Stimulated activated naive CD4-positive, alpha-beta T cell (primary cell): ENCODE data around the gene RPS27L.

ENCODE experiments used
- DNase-seq, 6 experiments: peaks; one replicate each; lab custom pipeline; 2025; lab: John Stamatoyannopoulos, UW

Gene RPS27L

GRCh38 chr15:63188247-63188925 is 31.1 kb upstream of the RPS27L start:
- DNase-seq, result no peak

GRCh38 chr15:63187589-63188226 is 30.4 kb upstream of the RPS27L start:
- no peak for DNase-seq

GRCh38 chr15:63186065-63186464 is 28.8 kb upstream of the RPS27L start:
- DNase-seq, result no peak

GRCh38 chr15:63185206-63185605 is 27.9 kb upstream of the RPS27L start:
- no peak for DNase-seq

- DNase-seq, result no peak
These were observed 24.4 kb upstream of the RPS27L start for GRCh38 chr15:63181648-63182047.

GRCh38 chr15:63180746-63181145 is 23.5 kb upstream of the RPS27L start:
- no peak for DNase-seq

GRCh38 chr15:63178034-63178433 is 20.8 kb upstream of the RPS27L start:
- no peak for DNase-seq

GRCh38 chr15:63176302-63176701 is 19.0 kb upstream of the RPS27L start:
- no peak for DNase-seq

- no peak for DNase-seq
These were observed 15.7 kb upstream of the RPS27L start for GRCh38 chr15:63172851-63173451.

- no peak for DNase-seq
These were observed 15.1 kb upstream of the RPS27L start for GRCh38 chr15:63172376-63172775.

GRCh38 chr15:63169788-63170187 is 12.5 kb upstream of the RPS27L start:
- DNase-seq, result no peak

GRCh38 chr15:63166219-63166618 is 8.9 kb upstream of the RPS27L start:
- peak in 1 of 6 experiments; percentile 3 for DNase-seq

GRCh38 chr15:63165166-63165859 is 8.0 kb upstream of the RPS27L start:
- no peak for DNase-seq

- DNase-seq, result no peak
These were observed 5.9 kb upstream of the RPS27L start for GRCh38 chr15:63163217-63163616.

- DNase-seq, result no peak
These were observed 3.4 kb upstream of the RPS27L start for GRCh38 chr15:63160638-63161037.

- peak in 2 of 6 experiments; percentile 14 to 29 for DNase-seq
These were observed 684 bp upstream of the RPS27L start for GRCh38 chr15:63157891-63158431.

- no peak for DNase-seq
These were observed 541 bp downstream of the RPS27L start for GRCh38 chr15:63156755-63157117.

- no peak for DNase-seq
These were observed 1.1 kb downstream of the RPS27L start for GRCh38 chr15:63156086-63156710.

- no peak for DNase-seq
These were observed 1.8 kb downstream of the RPS27L start for GRCh38 chr15:63155486-63155885.

- no peak for DNase-seq
These were observed 5.6 kb downstream of the RPS27L start for GRCh38 chr15:63151665-63152064.

- peak in 1 of 6 experiments; percentile 12 for DNase-seq
These were observed 10.6 kb downstream of the RPS27L start for GRCh38 chr15:63146684-63147083.

GRCh38 chr15:63145426-63145825 is 11.9 kb downstream of the RPS27L start:
- DNase-seq, result no peak
